ENCODE data around the gene MSANTD1.

Gene MSANTD1

DNA sequence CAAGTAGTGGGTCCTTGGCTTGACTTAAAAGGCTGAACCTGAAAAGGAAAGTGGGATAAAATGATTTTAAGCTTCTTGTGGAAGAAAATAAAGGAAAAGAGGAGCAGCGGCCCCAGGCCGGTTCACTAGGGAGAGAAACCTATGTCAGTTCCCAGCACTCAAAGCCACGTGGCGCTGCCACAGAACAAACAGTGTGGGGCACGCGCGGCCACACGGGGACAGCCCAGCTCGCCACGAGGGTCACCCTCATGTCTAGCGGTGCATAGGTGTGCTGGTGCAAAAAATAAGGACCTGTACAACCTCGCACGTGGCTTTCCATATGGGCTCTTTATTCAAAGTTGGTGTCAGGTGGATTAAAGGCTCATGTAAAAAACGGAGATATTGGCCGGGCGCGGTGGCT is 17.1 kb downstream of the MSANTD1 start:
- no peak for FAIRE-seq

DNA sequence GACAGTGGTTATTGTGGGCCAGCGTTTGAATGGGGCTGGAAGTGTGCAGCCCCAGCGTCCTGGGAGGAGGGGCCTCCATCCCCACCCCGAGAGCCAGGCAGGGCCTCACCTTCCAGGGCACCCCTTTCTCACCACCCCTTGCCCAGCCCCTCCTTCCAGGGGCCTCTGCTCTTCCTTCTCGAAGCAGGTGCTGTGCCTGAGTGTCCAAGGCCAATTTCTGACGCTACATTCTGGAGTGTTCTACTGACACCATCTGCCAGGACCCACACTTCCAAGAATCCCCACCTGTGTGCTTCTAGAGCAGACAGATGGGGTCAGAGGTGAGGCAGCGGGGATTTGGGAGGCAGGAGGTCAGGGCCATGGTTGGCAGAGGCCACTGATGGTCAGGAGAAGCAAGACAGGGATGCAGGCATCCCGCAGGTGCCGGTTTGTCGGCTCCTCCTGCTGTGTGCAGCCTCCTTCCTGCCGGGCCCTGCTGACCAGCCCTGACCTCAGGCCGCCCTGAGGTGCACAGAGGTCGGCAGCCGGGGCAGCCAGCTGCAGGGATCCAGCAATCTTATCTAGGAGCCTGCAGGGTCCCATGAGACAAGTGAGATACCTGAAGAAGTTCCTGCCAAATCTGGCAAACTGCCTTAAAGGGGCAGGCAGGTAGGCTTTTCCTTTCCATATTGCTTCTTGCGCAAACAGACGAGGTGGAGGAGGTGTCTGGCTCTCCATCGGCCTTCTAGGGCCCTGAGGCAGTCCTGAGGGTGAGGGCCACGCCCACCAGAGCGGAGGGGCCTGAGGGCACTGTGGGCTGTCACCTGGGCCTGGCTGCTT is 18.8 kb downstream of the MSANTD1 start:
- no peak for FAIRE-seq

DNA sequence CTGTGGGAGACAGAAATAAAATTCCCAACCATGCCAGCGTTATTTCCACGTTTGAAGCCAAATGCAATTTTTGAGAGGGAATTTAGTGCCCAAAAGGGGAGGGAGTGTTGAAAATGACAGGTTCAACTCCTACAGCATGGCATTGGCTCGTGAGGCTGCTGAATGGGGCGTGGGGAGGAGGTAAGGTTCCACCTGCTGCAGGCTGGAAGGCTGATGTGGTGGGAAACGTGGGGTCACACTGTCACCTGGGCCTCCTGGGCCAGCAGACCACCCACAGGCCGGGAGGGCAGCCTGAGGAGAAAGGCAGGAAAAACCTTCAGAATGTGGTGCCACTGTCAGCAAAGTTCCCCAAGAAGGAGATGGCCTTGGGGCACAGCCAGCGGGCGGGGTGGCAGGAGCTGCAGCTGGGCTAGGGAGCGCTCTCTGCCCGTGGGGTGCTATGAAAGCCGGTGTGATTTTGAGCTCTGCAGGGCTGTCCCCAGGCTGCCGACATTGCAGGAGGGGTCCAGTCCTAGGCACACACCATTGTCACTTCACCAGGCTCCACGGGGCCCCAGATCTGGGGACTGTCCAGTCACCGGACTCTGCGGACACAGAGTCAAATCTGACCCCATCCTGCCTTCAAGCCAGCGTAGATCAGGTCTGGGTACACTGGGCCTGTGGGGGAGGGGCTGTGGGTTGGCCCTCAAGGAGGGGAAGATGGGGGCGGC is 19.6 kb downstream of the MSANTD1 start:
- no peak for FAIRE-seq

DNA sequence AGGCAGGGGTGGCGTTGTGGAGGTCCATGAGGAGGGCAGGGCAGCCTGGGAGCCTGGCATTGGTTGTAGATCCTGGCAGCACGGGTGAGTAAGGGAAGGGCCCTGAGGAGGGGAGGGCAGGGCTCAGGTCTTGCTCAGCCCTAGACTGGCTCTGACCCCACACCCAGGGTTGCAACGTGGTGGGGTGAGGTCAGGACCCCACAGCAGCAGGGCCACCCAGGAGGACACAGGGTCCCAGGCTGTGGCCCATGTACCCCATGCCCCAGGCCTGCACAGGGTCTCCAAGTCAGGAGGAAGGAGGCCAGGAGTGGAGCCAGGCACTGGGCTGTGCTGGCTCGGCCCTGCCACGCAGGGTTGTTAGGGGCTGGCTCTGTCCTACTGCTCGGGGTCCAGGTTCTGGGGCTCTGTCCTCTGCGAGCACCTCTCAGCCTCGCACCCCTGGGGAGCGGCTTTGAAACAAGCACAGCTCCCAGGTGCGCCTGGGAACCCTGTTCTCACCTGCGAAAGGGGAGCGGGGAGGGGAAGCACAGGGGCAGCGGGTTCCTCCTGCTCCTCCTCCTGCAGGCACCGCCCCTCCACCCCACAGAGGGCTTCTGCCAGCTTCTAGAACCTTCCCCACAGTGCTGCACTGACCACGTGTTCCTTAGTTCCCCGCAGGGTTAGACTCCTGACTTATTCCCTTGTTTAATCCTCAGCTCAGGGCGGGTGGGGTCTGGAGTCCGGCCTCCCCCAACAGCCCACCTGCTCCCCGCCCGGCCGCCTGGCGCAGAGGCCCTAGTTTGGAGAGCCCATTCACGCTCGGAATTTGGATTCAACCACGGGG is 20.4 kb downstream of the MSANTD1 start:
- FAIRE-seq: no peak

DNA sequence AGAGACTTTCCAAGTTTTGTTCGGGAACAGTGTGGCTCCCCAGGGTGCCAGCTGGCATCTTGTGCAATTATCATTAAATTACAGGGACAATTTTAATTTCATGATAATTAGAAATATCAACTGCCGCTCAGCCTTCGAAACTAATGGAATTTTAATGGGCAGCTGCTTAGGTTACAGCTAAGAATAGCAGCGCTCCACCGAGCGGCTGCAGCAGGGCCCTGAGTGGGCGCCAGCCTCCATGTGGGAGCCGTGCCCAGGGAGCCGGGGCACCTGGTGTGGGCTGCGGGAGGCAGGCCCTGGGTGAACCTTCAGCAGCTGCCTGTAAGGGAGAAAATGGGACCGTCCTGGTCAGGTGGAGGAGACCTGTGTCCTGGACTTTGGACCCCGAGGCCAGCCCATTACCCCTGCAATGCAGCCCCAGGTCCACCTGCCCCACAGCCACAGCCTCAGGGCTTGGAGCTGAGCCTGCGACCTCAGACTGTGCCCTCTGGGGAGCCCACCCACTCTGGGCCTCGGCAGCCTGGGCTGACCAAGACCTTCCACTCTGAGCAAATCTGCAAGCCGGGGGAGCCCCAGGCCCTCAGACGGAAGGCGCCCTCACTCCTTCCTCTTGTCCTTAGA is 21.1 kb downstream of the MSANTD1 start:
- no peak for FAIRE-seq

DNA sequence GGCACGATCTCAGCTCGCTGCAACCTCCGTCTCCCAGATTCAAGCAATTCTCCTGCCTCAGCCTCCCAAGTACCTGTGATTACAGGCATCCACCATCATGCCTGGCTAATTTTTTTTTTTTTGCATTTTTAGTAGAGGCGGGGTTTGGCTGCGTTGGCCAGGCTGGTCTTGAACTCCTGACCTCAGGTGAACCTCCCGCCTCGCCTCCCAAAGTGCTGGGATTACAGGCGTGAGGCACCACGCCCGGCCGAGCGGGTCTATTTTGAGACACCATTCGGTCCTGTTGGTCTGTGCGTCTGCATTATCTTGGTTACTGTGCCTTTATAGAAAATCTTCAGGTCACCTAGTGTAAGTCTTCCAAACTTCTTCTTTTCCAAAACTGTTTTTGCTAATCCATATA is 22.2 kb downstream of the MSANTD1 start:
- FAIRE-seq: no peak

DNA sequence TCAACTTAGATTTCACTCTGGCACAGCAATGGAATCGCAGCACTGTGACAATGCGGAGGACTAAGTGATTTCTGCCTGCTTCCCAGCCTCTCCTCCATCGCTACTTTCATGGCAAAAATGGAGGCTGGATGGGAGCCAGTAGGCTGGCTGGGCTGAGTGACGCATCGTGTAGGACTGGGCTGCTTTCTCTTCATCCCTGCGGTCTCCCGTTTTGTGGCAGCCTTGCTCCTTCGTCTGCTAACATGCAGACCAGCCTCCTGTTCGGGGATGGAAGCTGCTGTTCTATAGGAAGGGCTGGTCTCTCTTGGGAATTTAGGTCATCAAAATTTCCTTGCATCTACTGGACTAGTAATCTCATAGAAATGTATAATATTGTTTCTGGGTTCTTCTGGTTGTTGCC is 28.0 kb downstream of the MSANTD1 start:
- no peak for FAIRE-seq

DNA sequence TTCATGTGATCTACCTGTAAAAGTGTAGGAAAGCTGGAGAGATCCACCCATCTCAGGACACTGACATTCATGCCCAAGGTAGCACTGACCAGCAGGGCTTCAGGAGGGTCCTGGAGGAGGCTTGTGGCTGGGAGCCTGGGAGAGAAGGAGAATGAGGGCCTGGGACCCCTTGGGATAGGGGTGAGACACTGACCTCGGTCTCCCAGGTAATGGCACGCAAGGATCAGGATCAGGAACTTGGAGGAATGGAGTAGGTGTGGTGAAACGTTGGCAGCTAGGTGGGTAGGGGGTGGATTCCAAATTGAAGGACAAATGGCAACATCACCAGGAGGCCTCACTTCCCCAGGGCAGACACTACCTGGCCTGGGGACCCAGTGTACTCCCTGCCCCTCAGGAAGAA is 31.5 kb downstream of the MSANTD1 start:
- no peak for FAIRE-seq

DNA sequence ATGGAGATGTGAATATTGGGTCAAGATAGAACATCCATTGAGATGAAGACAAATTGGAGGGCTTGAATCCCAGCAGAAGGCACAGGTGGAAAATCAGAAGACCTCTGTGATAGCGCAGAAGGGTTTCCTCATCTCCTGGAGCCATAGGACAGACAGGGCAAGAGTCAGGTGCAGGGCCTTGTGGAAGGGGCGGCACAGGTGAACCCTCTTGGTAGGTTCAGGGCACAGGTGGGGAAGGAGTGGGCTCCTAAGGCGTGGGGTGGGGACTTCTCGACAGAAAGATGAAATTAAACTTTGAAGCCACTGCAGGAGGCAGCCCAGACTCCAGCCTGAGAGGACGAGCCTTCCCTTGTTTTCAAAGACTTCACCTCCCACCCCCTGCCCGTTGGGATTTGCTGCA is 34.5 kb downstream of the MSANTD1 start:
- no peak for FAIRE-seq

DNA sequence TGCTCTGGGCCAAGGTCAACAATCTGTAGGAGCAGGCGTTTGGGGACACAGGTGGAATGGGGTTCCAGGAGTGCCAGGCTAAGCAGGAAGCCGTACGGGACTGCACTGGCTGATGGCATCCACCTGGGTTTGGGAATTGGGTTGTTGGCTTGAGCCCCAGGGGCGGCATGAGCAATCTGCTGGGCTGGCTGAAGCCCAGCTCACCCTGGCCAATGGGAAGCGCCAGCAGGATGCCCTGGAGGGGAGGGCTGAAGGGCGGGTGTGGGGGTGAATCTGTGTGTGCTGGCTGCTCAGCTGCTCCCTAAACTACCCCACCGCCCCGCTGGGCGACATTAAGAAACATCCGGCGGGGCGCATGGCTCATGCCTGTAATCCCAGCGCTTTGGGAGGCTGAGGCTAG is 35.0 kb downstream of the MSANTD1 start:
- FAIRE-seq: no peak

DNA sequence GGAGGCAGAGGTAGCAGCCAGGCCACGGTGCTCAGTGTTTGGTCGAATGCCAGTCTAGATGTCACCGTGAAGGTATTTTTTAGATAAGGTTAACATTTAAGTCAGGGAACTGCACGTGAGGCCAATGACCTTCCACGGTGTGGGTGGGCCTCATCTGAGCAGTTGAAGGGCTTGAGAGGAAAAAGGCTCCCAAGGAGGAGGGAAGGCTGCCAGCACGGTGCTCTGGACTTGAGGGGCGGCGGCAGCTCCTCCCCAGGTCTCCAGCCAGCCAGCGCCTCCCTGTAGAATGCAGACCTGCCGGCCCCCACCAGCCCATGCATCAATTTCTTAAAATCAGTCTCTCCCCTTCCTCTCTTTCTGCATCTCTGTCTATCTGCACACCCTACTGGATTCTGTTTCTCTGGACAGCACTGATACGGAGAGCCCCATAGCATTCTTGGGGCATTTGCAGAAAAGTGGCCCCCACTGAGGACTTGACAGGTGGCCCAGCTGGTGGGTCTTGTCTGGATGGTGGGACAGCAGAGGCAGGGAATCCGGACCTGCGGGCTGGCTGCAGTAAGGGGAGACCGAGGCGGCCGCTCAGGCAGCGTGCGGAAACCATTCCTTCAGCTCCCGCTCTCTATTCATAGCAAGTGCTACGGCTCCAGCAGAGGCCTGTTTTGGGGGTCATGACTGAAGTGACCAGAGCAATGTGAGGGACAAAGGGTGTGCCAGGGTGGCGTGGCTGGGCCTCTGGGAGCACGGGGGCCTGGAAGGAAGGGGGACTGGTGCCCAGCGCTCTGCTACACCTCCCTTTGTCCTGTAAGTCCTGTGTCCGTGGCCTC is 36.0 kb downstream of the MSANTD1 start:
- FAIRE-seq: no peak

DNA sequence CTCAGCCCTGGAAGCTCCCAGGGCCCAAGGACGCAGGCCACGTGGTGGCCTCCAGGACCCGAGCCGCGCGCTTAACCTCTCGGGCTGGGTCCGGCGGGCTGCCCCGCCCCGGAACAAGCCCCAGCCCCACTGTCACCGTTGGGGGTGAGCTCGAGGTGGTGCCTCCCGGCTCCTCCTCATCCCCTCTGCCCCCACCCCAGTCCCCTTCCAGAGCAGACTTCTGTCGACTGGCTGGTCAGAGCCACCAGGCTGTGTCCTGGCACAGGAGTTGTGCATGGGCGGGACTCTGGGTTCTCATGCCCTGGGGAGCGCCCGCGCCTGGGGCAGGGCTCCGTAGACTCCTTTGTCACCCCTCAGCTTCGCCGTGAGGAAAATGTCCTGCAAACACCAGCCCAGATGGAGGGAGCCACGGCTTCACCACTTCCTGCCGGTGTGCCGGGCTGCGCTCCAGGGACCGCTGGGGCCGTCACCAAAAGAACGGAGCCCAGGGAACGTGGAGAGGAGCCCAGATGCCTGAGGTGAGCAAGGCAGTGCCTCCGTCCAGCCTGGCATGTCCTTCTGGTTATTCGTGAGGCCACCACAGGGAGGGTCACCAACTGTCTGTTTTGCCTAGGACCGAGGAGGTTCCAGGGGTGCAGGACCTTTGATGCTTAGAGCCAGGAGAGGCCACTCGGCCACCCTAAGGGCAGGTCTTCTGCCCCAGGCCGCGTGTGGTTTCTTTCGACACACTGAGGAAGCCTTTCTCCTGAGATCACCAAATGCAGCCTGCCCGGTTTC is 36.8 kb downstream of the MSANTD1 start:
- no peak for FAIRE-seq

DNA sequence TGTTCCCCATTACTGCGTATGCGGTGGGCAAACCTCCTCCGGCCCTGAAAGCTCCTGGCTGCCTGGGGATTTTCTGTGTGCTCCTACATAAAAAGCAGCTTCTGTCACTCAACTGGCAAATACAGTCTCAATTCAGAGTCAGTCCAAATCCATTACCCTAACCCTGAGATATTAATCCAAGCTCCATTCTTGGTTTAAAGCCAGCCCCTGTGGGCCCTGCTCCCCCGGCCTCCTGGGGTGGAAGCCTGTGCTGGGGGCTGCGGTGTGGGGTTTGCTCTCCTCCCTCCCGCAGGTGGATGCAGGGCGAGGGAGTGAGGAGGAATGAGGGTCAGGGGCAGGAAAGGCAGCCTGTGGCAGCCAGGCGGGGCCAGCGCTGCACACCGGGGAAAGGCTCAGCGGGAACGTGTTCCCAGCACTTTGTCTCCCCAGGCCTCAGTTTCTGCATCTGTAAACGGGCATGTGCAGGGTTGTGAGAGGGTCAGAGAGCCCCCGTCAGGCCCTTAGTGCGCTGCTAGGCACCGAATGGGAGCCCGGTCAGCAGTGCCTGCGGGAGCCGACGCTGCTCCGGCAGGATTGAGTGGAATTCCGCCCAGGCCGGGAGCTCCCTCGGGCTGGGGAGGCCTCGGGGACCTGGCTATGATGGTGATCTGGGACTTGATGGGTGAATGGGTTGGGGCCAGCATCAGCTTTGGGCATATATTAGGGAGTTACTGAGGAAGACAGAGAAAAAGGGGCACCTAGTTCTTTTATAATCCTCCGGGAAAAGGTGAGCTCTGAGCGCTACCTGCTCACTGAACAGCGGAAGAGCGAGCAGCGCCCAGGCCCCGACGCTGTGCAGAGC is 37.6 kb downstream of the MSANTD1 start:
- no peak for FAIRE-seq

DNA sequence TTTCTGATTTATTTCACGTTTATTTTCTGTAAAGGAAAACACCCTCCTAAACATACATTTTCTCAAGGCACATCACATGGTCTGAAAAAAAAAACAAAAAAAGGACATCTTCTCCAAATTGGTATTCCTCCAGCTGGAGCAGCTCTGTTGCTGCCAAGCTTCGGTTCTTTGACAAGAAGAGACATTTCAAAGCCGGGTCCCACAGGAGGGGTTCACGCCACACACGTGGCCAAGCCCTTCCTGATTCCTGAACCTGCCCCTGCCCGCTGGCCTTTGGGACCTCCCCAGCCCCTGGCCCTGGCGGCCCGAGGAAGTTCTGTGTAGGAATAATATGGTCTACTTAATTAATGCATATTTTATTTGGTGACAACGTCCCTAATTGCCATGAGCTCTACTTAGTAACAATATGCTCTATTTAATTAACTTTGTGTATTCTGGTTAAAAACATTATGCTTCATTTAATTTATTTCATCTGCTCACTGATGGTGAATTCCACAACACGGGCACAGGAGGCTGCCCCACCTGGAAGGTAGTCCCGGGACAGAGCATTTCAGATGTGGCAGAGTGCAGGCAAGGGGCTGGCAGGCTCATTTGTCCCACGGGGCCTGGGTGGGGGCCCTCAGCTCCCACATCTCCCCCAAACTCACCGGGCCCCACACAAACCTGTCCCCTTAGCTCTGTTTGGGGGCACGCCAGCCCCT is 38.5 kb downstream of the MSANTD1 start:
- no peak for FAIRE-seq

DNA sequence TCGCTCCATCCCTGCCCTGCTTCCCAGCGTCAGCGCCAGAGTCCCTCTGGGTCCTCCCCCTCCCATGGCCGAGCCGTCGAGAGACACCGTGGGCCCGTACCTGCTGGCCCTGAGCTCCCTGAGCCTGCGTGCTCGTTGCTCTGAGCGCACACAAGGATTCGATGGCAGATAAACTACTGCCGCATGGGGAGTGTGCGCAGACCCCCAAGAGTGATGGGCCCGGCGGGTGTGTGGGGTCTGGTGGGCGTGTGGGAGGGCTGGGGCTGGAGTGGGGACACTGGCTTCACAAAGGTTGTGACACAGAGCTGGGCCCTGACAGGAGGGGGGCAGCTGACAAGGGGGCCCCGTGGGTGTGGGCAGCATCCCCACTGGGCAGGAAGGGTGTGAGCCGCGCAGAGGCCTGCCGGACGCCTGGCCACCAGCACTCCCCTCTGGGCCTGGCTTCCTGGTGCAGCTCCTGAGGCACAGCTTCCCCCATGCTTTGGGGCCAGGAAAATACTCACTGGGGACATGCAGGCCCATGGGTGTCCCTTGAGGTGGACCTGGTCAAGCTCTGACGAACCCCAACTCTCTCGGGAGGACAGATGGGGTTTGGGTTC is 39.1 kb downstream of the MSANTD1 start:
- FAIRE-seq: no peak

DNA sequence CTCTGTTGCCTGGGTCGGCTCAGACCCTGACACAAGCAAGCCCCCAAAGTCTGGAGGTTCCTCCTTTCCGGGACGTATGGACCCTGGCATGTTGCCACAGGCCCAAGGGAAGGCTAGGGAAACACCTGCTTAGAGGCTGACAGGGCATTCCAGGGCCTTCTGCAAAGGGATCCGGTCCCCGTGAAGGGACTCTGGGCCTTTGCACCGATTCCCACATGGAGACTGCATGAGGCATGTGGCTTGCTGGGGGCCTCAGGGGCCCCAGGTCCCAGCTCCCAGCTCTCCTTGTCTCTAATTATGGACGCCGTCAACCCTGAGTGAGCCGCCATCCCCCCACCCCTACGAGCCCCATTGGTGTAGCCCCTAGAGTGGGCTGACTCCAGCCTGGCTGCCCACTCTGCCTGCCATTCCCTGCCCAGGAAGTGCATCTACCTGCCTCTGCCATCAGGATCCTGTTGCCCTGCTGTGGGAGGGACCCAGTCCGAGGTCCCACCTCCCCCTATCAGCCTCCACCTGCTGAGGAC is 39.7 kb downstream of the MSANTD1 start:
- no peak for FAIRE-seq

DNA sequence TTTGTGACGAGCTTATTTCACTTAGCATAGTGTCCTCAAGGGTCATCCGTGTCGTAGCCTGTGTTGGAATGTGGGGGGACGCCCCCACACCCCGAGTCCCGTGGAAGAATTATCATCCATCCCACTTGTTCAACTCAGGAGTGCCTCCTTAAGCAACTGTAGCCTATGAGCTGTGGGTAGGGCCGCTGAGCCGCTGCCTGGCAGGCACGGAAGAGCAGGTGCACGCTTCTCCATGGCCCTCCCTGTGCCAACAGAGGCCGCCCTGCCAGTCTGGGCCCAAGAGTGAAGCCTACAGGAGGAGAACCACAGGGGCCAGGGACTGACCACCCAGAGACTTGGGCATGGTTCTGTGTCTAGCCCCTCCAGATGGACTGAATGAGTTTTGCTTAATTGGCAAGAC is 41.5 kb downstream of the MSANTD1 start:
- no peak for FAIRE-seq

DNA sequence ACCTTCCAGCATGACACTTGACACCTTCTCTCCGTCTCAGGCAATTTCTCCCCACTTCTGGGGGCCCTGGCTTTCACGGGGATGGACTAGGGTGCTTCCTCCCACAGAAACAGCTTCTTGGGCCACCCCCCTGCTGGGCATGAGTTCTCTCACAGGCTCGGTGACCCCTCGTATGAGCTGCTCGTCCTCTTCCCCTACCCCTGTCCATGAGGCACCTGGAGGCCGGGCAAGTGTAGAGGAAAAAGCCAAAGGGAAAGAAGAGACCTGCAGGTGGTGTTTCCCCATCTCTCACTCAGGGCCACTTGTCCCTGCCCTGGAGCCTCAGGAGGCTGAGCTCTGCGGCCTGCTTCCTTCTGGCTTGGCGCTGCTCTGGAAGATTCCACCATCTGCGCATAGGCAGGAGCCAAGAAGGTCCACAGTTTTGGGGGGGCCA is 41.9 kb downstream of the MSANTD1 start:
- no peak for FAIRE-seq

DNA sequence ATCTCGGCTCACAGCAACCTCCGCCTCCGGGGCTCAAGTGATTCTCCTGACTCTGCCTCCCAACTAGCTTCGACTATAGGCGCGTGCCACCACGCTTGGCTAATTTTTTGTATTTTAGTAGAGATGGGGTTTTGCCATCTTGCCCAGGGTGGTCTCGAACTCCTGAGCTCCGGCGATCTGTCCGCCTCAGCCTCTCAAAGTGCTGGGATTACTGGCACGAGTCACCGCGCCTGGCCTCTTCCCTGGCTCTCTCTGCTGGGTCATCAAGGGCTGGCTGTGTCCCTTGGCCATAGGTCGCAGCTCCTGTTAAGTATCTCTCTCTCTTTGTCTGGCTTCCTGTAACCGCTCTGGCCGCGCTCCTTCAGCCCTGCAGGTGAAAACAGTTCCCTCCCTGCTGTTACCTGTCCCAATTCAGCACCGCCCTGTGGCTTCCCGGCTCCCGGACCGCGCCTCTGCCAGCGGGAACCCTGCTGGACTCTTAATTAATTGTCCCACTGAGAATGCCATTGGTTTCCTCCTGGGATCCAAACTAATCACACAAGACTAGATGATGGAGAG is 42.5 kb downstream of the MSANTD1 start:
- no peak for FAIRE-seq

All from colon (tissue), 2 donors.